ENCODE measurements around the gene MGST3.

DNA sequence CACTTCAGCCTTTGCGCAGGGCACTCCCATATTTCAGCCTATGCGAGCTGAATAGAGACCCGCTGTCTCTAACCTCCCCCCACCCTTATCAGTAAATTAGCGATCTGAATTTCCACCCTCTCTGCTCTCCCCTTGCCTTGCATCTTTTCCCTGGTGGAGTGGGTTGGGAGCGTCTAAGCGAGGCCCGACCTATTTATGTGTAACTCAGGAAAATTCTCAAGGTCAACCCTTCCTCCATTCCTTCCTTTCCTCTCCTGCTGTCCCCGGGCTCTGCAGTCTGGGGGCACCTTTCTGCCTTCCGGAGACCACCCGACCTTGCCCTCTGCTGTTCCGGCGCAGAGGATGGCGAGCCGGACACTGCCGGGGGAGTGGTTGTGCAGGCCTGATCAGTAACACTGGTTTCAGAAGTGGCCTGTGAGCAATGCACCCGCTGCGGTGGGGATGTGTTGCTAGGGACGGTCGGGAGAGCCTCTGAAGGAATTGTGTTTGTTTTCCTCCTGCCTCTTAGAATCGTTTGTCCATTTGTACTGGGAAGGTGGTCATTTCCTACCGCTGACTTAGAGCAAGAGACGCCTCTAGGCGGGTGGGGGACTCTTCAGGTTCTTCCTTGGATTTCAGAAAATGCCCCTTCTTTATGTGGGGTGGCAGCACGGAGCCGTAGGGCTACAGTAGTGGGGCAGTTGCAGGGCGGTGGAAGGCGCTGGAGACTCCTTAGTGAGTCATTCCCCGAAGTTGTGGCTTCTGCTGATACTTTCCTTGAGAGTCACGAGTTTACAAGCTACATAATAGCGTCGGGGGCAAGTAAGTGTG, 513 bp downstream of the MGST3 start:
- TF ChIP-seq CTCF (conservative IDR thresholded peaks at IDR 0.05; ENCODE audit: low read length) (no peak; the same call in 1 of the 2 replicates), EZH2phosphoT487 (IDR thresholded peaks at IDR 0.05; ENCODE audit: borderline replicate concordance) (no peak)
